Heart left ventricle (tissue), 13 donors: ENCODE results near the gene TVP23C.

Experiments used
- CTCF ChIP-seq, 12 donors: fragments of 200-600 bp; sonication (generic) in 4 of 12; IDR thresholded peaks; one replicate each; pipeline versions ENCODE4 v1.5.0 to v1.8.0; 2018 to 2022; ENCODE audit warnings: antibody characterized with exemption in 12 of 12, mild to moderate bottlenecking in 5 of 12
- POLR2A ChIP-seq, 2 donors: fragments of 450-650 bp; IDR thresholded peaks; one replicate each; pipeline ENCODE4 v1.6.1; 2017; ENCODE audit warnings: antibody characterized with exemption in 2 of 2, mild to moderate bottlenecking in 2 of 2, moderate library complexity in 2 of 2
- donor health status: ischemic (EF 13 %, LVEDD 7.1; RV severe dilation, severe dysfunction).
- donor health status: DM: no; HTN: yes; CAD: no.
- donor health status: DM: no; HTN: no; CAD: no.
- donor health status: ischemic (EF 25% LVEDD 6.9; RV normal size, moderate dysfunction).
- donor health status: ischemic (EF 25% LVEDD 5.7; RV mildly dilated, moderate dysfunction).
- donor health status: ischemic (EF 35%, LVEDD 5.7; RV mildly dilated, moderate dysfunction).
- donor health status: nonischemic (EF 11% LVEDD 7.7; RV severe dilation, severe dysfunction).
- donor health status: DM: yes; HTN: yes; CAD: no.
- donor health status: PGD.
- donor health status: ischemic (EF 29% LVEDD 5.4; RV normal size, mild dysfunction).
- donor health status: nonischemic (EF 23%, LVEDD 6.1; RV moderate dilation, normal function).

- TF ChIP-seq CTCF (IDR thresholded peaks at IDR 0.05) (no peak), POLR2A (IDR thresholded peaks at IDR 0.05) (no peak)
Measured at GRCh38 chr17:15492791-15493692, 70.2 kb downstream of the TVP23C start.
